Measurements from ENCODE around the gene BST1.
"Not testable (repeated sequence)": the region's sequence is repeated elsewhere in the genome, so short reads cannot be mapped to it uniquely, and the experiment has no call there.

- not testable (repeated sequence) for TF ChIP-seq CTCF (IDR thresholded peaks at IDR 0.05; ENCODE audit: insufficient read depth, low read length); POLR2AphosphoS5 (IDR thresholded peaks at IDR 0.05; ENCODE audit: low read depth)
Measured at GRCh38 chr4:15733061-15733460, 30.2 kb downstream of the BST1 start.

Data from HL-60 (cell line).